Adrenal gland (tissue), 12 donors: Measurements from ENCODE around the gene DCXR. TPM values are rescaled to one million over a fixed set of nuclear protein-coding genes. Genes with fewer than 3 reads are reported as not detected.
A peak's percentile ranks its signal among the peaks of the same experiment; 100 is the strongest.

Experiments
- DNase-seq, 7 donors: peaks; one replicate each; pipeline ENCODE4 v3.0.0-alpha.2; 2019 to 2020
- H3K27ac ChIP-seq, 5 donors: fragments of 200-600 bp; sonication (generic) in 4 of 5; 1 replicate in 3 of 5; 2 replicates in 2 of 5; pipeline versions ENCODE4 v1.5.1 to v1.8.0; 2016 to 2020; ENCODE audit warnings: mild to moderate bottlenecking in 1 of 5
- H3K27me3 ChIP-seq: fragments of 200-600 bp; 2 replicates; pipeline ENCODE4 v1.8.0; 2021
- H3K36me3 ChIP-seq, 2 donors: fragments of 200-600 bp; replicated peaks in 1 of 2; 1 replicate in 1 of 2; 2 replicates in 1 of 2; pipeline versions ENCODE4 v1.5.1 to v1.8.0; 2018 to 2022
- H3K4me1 ChIP-seq, 2 donors: fragments of 200-600 bp; replicated peaks in 1 of 2; 1 replicate in 1 of 2; 2 replicates in 1 of 2; pipeline versions ENCODE4 v1.5.1 to v1.8.0; 2018 to 2021
- H3K4me3 ChIP-seq, 4 donors: fragments of 200-600 bp; sonication (generic) in 3 of 4; one replicate each; pipeline ENCODE4 v1.5.1; 2016 to 2018
- H3K9me3 ChIP-seq, 3 donors: fragments of 200-600 bp; sonication (generic) in 1 of 3; replicated peaks in 1 of 3; 1 replicate in 2 of 3; 2 replicates in 1 of 3; pipeline versions ENCODE4 v1.5.1 to v1.8.0; 2016 to 2021
- CTCF ChIP-seq, 6 experiments: fragments of 450-650 bp in 4 of 6; fragments of 200-600 bp in 2 of 6; sonication (generic) in 1 of 6; IDR thresholded peaks; 1 replicate in 5 of 6; 2 replicates in 1 of 6; pipeline versions ENCODE4 v1.5.1 to v1.8.0; 2016 to 2021; ENCODE audit warnings: antibody characterized with exemption in 6 of 6, mild to moderate bottlenecking in 2 of 6, moderate library complexity in 1 of 6
- POLR2A ChIP-seq, 2 donors: fragments of 450-650 bp; IDR thresholded peaks; one replicate each; pipeline ENCODE4 v1.6.1; 2017; ENCODE audit warnings: antibody characterized with exemption in 2 of 2, mild to moderate bottlenecking in 2 of 2, moderate library complexity in 1 of 2
- WGBS, 4 donors: extraction: QIAGEN DNeasy Blood & Tissue Kit in 2 of 4; methylation state at CpG; one replicate each; pipeline versions ENCODE4 v1.1.5 to v1.1.7; 2013 to 2017; 5-methylcytosine and 5-hydroxymethylcytosine counted together
- intact Hi-C, 2 donors: fragments of 100-400 bp; cut with DNase I; formaldehyde crosslinking; loops; one replicate each; pipeline versions ENCODE4 v1.14.1 to v1.15.0; 2022 to 2023
- polyA plus RNA-seq, 3 donors: library from polyadenylated mRNA; stranded (reverse); fragments of 200-250 nt in 2 of 3; fragments of 350-450 nt in 1 of 3; fragmentation: Illumina TruSeq in 1 of 3; extraction: RNeasy Lipid Tissue Mini Kit (QIAGEN cat#74804) in 1 of 3; gene quantifications; one replicate each; pipeline ENCODE4 v1.2.3, GENCODE V29; 2013 to 2014
- total RNA-seq, 9 donors: library from RNA; depleted of rRNA in 4 of 9; stranded (reverse); fragments of >200 nt in 4 of 9; fragments of 120-200 nt in 1 of 9; fragmentation: NEBNext Ultra II Directional in 1 of 9; extraction: Animal tissue kit (Norgen Biotek cat#: 25700) in 1 of 9; gene quantifications; one replicate each; pipeline versions ENCODE4 v1.1.0 to v1.2.4, GENCODE V29; 2013 to 2023
- donor health status: healthy with polysubstance abuse.
- donor health status: Bipolar disorder and iron deficiency.
- donor health status: DM: yes; HTN: yes; CAD: no.
- donor health status: DM: no; HTN: no; CAD: no.
- donor health status: DM: no; HTN: no; CAD: no.
- donor health status: DM: yes; HTN: yes; CAD: no.

The DCXR gene
- total and polyA plus RNA-seq, 12 donors: 66.9 to 183 (median 104) TPM

GRCh38 chr17:82031885-82032627 is 5.4 kb downstream of the DCXR start:
- peaks cover 14 to 23% of the 10 kb centered on the region in 2 donors for H3K4me1 ChIP-seq
- peak overlapping the region in 1 of 4 donors; percentile 46 for H3K4me3 ChIP-seq
- DNase-seq: no peak
- H3K9me3 ChIP-seq: no peaks in the 10 kb centered on the region
- no peak overlapping the region for H3K27ac ChIP-seq
- no peaks in the 10 kb centered on the region for H3K36me3 ChIP-seq
- TF ChIP-seq POLR2A (IDR thresholded peaks at IDR 0.05) (no peak), CTCF (IDR thresholded peaks at IDR 0.05) (no peak)
- 12 to 43% (median 15%) methylated on average over 9 to 59 of the region's 59 CpGs; no CpG with 5 or more reads in 1 of the 4 donors for WGBS, 4 donors
- H3K27me3 ChIP-seq: no peaks in the 10 kb centered on the region
- intact Hi-C loops: loop anchor here in 1 of 2 donors (2.0 to 10.0 kb wide), 2 partner anchors 123 to 283 kb away; partner anchors contain the start of gene CD7

- 0 to 1% (median 1%) methylated on average over 29 to 81 of the region's 96 CpGs; no CpG with 5 or more reads in 1 of the 4 donors for whole genome bisulfite sequencing, 4 donors
- Histone ChIP-seq H3K9me3 (no peaks in the 10 kb centered on the region), H3K36me3 (no peaks in the 10 kb centered on the region), H3K4me1 (peaks cover 7 to 16% of the 10 kb centered on the region in 2 donors), H3K27ac (peak within 1 kb of the TSS in 3 of 5 donors; percentile 22 to 77 (median 61)), H3K4me3 (peak within 1 kb of the TSS in 1 of 4 donors; percentile 53), H3K27me3 (no peaks in the 10 kb centered on the region)
- TF ChIP-seq POLR2A (IDR thresholded peaks at IDR 0.05) (no peak), CTCF (IDR thresholded peaks at IDR 0.05) (no peak)
- peak in 1 of 7 donors; percentile 37 for DNase-seq
- intact Hi-C loops: loop anchor here in 1 of 2 donors (2.0 to 10.0 kb wide), 2 partner anchors 123 to 283 kb away; partner anchors contain the start of gene CD7
Measured at GRCh38 chr17:82031303-82031884, 6.1 kb downstream of the DCXR start, which contains the start of gene RAC3. Gene RAC3, plus strand, starts transcription at chr17:82031678. Its CDS starts 84 bp downstream, at chr17:82031762.

DNA sequence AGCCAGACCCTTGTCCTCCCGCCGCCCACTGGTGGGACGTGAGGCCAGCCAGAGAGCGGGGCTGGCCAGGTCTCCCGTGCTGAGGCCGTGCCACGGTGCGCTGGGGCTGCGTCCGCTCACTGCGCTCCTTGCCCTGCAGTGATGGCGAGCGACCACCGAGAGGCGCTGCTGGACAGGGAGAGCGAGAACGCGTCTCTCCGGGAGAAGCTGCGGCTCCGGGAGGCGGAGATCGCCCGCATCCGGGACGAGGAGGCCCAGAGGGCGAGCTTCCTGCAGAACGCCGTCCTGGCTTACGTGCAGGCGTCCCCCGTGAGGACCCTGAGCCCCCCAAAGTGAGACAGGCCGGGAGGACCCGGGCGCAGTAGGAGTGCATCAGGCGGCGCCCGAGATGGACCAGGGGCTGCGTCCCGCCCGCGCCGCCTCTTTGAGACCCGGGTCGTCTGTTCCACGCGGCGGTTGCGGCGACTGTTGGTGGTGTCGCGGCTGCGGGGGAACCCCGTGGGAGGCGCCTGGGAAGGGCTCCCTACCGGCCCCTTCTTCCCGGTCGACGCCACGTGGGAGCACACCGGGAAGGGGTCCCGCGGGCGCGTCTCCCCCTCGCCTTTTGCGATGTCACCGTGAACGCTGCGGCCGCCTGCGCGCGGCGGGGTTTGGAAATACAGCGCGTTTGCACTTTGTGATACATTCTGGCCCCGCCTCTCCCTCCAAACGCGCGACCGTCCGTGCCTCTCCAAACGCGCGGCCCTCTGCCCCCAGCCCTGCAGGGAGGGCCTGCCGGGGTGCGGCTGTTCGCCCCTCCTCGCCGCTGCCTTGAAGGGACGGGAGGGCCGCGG is 6.8 kb downstream of the DCXR start:
- Histone ChIP-seq H3K4me1 (peaks cover under 1 to 10% of the 10 kb centered on the region in 2 donors), H3K9me3 (no peaks in the 10 kb centered on the region), H3K36me3 (no peaks in the 10 kb centered on the region), H3K27me3 (no peaks in the 10 kb centered on the region), H3K27ac (peak overlapping the region in 3 of 5 donors; percentile 22 to 77 (median 61)), H3K4me3 (peak overlapping the region in 1 of 4 donors; percentile 53)
- 0 to 1% (median 0%) methylated on average over 33 to 94 of the region's 94 CpGs for WGBS, 4 donors
- DNase-seq: peak; percentile 85 to 91 (median 89)
- no peak for TF ChIP-seq POLR2A (IDR thresholded peaks at IDR 0.05)
- TF ChIP-seq CTCF (IDR thresholded peaks at IDR 0.05): peak; percentile 87 to 99 (median 96)
- intact Hi-C loops: loop anchor here in 1 of 2 donors (2.0 to 10.0 kb wide), 2 partner anchors 124 to 284 kb away; partner anchors contain the start of gene CD7
